IgD-negative memory B cell (primary cell): ENCODE results near the gene CCL7. TPM values are rescaled to one million over a fixed set of nuclear protein-coding genes. Genes with fewer than 3 reads are reported as not detected.
"Not testable (repeated sequence)": the region's sequence is repeated elsewhere in the genome, so short reads cannot be mapped to it uniquely, and the experiment has no call there.

Source experiments
- H3K27ac Mint-ChIP-seq, 3 donors: one replicate each; pipeline ENCODE4 v1.8.0; 2020 to 2022; ENCODE audit warnings: mild to moderate bottlenecking in 3 of 3, mixed read lengths in 3 of 3, moderate library complexity in 1 of 3
- H3K27me3 Mint-ChIP-seq: one replicate; pipeline ENCODE4 v1.8.0; 2021; ENCODE audit warnings: mixed read lengths
- H3K36me3 Mint-ChIP-seq: one replicate; pipeline ENCODE4 v1.8.0; 2020; ENCODE audit warnings: mild to moderate bottlenecking, mixed read lengths
- H3K4me1 Mint-ChIP-seq, 3 donors: one replicate each; pipeline ENCODE4 v1.8.0; 2020 to 2022; ENCODE audit warnings: mixed read lengths in 3 of 3, mild to moderate bottlenecking in 1 of 3
- H3K4me3 Mint-ChIP-seq, 4 donors: one replicate each; pipeline ENCODE4 v1.8.0; 2020 to 2022; ENCODE audit warnings: mild to moderate bottlenecking in 4 of 4, mixed read lengths in 4 of 4, moderate library complexity in 3 of 4
- H3K9me3 Mint-ChIP-seq, 3 donors: one replicate each; pipeline ENCODE4 v1.8.0; 2020 to 2021; ENCODE audit warnings: mixed read lengths in 3 of 3, mild to moderate bottlenecking in 1 of 3
- polyA plus RNA-seq: library from polyadenylated mRNA; unstranded; fragments of 300-500 nt; fragmentation: Illumina TruSeq; gene quantifications from one replicate; pipeline ENCODE4 v1.2.3, GENCODE V29; 2021

Gene CCL7
- polyA plus RNA-seq, result not detected

GRCh38 chr17:34269969-34270368 lies at the start of gene CCL7:
CCL7 (plus strand) TSS chr17:34270221; CDS start chr17:34270291, 70 bp downstream.
- Mint-ChIP-seq H3K4me1 (peaks cover 0 to 2% (median 0%) of the 10 kb centered on the region in 3 donors), H3K9me3 (no peaks in the 10 kb centered on the region)

DNA sequence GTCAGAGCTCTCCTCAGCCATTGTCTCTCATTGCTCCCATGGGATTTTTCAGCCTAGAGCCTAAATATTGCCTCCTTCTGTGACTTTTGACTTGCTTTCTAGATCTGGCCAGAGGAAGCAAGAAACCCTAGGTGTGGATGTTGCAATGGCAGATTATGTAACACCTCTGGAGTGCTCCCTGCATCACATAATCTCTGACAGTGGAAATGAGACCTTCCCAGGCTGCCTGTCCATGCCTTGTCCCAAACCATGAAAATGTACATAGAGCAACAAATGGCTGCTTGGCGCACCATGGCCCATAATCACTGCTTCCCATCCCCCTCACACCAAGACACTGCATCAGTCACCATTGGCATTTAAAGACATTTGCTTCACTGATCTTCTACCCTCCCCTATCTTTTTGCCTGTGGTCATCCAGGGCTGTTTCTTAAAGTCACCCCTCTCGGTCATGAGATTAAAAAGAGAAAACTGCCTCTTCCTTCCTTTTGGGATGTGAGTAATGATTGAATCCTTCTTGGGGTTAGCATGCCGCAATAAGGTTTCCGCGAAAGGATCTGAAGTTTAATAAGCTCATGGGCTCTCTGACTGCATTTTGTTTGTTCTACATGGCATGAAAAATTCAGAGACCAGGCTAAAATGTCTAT lies 49.1 kb upstream of the CCL7 start:
- Mint-ChIP-seq H3K4me1 (peaks cover 0 to 1% (median 0%) of the 10 kb centered on the region in 3 donors), H3K27me3 (peaks cover 29% of the 10 kb centered on the region), H3K36me3 (no peaks in the 10 kb centered on the region), H3K27ac (no peak overlapping the region), H3K4me3 (no peak overlapping the region), H3K9me3 (peaks cover 1 to 10% (median 2%) of the 10 kb centered on the region in 3 donors)

More at GRCh38 chr17:34269969-34270368, at the start of gene CCL7:
- Mint-ChIP-seq H3K27ac (no peak within 1 kb of the TSS), H3K4me3 (no peak within 1 kb of the TSS), H3K27me3 (peaks cover 13% of the 10 kb centered on the region), H3K36me3 (no peaks in the 10 kb centered on the region)

DNA sequence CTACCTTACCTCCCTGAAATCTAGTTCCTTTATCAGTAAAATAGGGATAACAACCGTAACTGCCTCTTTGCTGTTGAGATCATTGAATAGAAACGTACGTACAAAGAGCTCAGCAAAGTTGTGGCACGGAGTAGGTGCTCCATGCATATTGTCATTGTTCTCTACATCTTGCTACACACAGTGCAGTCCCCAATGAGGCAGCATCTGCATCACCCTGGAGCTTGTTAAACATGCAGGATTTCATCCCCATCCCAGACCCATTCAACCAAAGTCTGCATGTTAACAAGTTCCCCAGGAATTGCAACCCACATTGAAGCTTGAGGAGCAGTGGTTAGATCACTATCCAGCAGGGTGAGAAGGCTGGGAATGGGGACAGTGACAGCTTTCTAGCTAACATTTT lies 48.6 kb upstream of the CCL7 start:
- H3K27me3 Mint-ChIP-seq, result peaks cover 26% of the 10 kb centered on the region
- H3K9me3 Mint-ChIP-seq, result peaks cover 1 to 6% (median 2%) of the 10 kb centered on the region in 3 donors
- peaks cover 0 to 1% (median 0%) of the 10 kb centered on the region in 3 donors for H3K4me1 Mint-ChIP-seq
- no peak overlapping the region for H3K27ac Mint-ChIP-seq
- H3K36me3 Mint-ChIP-seq, result no peaks in the 10 kb centered on the region
- H3K4me3 Mint-ChIP-seq, result no peak overlapping the region

- Mint-ChIP-seq H3K27me3 (peaks cover 28% of the 10 kb centered on the region), H3K4me3 (no peak overlapping the region), H3K4me1 (peaks cover 0 to 1% (median 0%) of the 10 kb centered on the region in 3 donors), H3K9me3 (peaks cover 2 to 6% (median 2%) of the 10 kb centered on the region in 3 donors), H3K36me3 (no peaks in the 10 kb centered on the region), H3K27ac (no peak overlapping the region)
Observed at GRCh38 chr17:34222722-34223497, 47.1 kb upstream of the CCL7 start.

DNA sequence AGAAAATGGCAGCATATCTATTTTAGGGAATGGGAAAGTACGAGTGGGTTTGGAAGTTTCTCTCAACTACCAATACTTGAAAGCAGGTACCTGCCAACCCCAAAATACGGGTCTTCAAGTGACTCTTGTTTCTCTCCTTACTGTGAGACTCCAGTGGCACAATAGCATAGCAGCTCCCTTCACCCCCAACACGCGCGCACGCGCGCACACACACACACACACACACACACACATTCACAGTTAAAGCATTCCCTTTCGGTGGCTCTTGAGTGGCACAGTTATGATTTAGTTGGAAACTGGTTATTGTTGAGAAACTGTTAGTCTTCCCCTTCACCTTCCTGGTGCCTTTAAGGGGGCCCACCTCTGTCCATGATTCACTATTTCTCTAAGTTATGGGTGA lies 45.0 kb upstream of the CCL7 start:
- peaks cover 35% of the 10 kb centered on the region for H3K27me3 Mint-ChIP-seq
- no peaks in the 10 kb centered on the region for H3K36me3 Mint-ChIP-seq
- H3K4me3 Mint-ChIP-seq, result no peak overlapping the region
- peaks cover 0 to 11% (median 5%) of the 10 kb centered on the region in 3 donors for H3K9me3 Mint-ChIP-seq
- no peaks in the 10 kb centered on the region for H3K4me1 Mint-ChIP-seq
- no peak overlapping the region for H3K27ac Mint-ChIP-seq

- peaks cover 0 to 18% (median 5%) of the 10 kb centered on the region in 3 donors for H3K9me3 Mint-ChIP-seq
- H3K4me3 Mint-ChIP-seq, result no peak overlapping the region
- no peaks in the 10 kb centered on the region for H3K36me3 Mint-ChIP-seq
- peaks cover 33% of the 10 kb centered on the region for H3K27me3 Mint-ChIP-seq
- no peaks in the 10 kb centered on the region for H3K4me1 Mint-ChIP-seq
- no peak overlapping the region for H3K27ac Mint-ChIP-seq
Observed at GRCh38 chr17:34226011-34226743, 43.8 kb upstream of the CCL7 start.

DNA sequence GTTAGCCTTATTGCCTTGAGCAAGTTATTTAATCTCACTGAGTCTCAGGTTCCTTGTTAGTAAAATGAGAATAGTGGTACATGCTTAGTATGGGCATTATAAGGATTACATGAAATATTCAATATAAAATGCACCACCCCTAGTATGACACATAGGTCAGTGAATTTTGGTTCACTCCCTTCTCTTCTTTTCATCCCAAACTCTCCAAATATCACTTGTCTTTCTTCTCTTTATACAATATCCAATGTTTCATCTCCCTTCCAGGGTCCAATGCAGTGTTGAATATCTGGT lies 43.3 kb upstream of the CCL7 start:
- no peaks in the 10 kb centered on the region for H3K36me3 Mint-ChIP-seq
- no peak overlapping the region for H3K27ac Mint-ChIP-seq
- peaks cover 30% of the 10 kb centered on the region for H3K27me3 Mint-ChIP-seq
- H3K4me1 Mint-ChIP-seq, result no peaks in the 10 kb centered on the region
- H3K9me3 Mint-ChIP-seq, result peaks cover 0 to 18% (median 5%) of the 10 kb centered on the region in 3 donors
- no peak overlapping the region for H3K4me3 Mint-ChIP-seq

GRCh38 chr17:34227293-34227692 lies 42.7 kb upstream of the CCL7 start:
- H3K4me3 Mint-ChIP-seq, H3K27ac Mint-ChIP-seq, H3K36me3 Mint-ChIP-seq, H3K4me1 Mint-ChIP-seq: not testable (repeated sequence)
- peaks cover 0 to 18% (median 5%) of the 10 kb centered on the region in 3 donors for H3K9me3 Mint-ChIP-seq
- peaks cover 24% of the 10 kb centered on the region for H3K27me3 Mint-ChIP-seq

DNA sequence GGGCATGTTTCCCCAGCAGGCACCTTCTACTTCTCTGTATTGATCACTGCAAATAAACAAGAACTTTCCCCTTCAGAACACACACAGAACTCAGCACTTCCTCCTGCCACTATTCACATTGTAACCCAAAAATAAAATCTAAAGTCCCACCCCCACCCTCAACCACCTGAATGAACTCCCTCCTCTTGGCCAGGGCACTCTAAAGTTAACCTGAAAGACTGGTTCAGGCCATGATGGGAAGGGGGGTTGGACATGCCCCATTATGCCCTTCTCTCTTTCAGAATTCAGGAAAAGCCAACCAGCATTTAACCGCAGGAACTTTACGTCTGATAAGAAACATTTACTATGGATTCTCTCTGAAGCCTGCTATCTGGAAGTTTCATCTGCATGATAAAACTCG lies 42.3 kb upstream of the CCL7 start:
- H3K27ac Mint-ChIP-seq, result no peak overlapping the region
- H3K27me3 Mint-ChIP-seq, result peaks cover 23% of the 10 kb centered on the region
- H3K4me1 Mint-ChIP-seq, result no peaks in the 10 kb centered on the region
- no peak overlapping the region for H3K4me3 Mint-ChIP-seq
- peaks cover 0 to 18% (median 5%) of the 10 kb centered on the region in 3 donors for H3K9me3 Mint-ChIP-seq
- H3K36me3 Mint-ChIP-seq, result no peaks in the 10 kb centered on the region

- Mint-ChIP-seq H3K36me3 (no peaks in the 10 kb centered on the region), H3K4me3 (no peak overlapping the region), H3K27me3 (peaks cover 24% of the 10 kb centered on the region), H3K27ac (no peak overlapping the region), H3K9me3 (peaks cover 0 to 18% (median 5%) of the 10 kb centered on the region in 3 donors), H3K4me1 (no peaks in the 10 kb centered on the region)
Observed at GRCh38 chr17:34228781-34229180, 41.2 kb upstream of the CCL7 start.

GRCh38 chr17:34230342-34230741 lies 39.7 kb upstream of the CCL7 start:
- peaks cover 0 to 18% (median 4%) of the 10 kb centered on the region in 3 donors for H3K9me3 Mint-ChIP-seq
- no peaks in the 10 kb centered on the region for H3K4me1 Mint-ChIP-seq
- H3K4me3 Mint-ChIP-seq, result no peak overlapping the region
- peaks cover 23% of the 10 kb centered on the region for H3K27me3 Mint-ChIP-seq
- H3K27ac Mint-ChIP-seq, result no peak overlapping the region
- H3K36me3 Mint-ChIP-seq, result no peaks in the 10 kb centered on the region

DNA sequence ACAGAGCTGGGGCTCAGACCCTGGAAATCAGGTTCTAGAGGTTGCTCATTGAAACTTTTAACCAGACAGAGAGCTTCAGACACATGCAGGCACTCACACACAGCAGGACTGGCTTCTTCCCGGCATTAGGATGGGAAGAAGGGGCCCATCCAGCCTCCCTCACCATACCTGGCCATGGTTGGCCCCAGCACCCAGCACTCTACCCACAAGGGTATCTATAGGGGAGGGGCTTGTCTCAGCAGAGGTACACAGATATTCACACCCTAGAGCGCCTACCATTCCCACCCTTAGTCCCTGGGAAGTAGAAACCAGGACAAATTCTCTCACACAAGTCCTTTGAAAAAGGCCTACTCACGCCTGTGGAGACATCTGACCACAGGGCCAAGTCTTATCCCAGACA lies 35.4 kb upstream of the CCL7 start:
- Mint-ChIP-seq H3K27me3 (peaks cover 6% of the 10 kb centered on the region), H3K9me3 (peaks cover 0 to 9% (median 0%) of the 10 kb centered on the region in 3 donors), H3K4me1 (peaks cover 0 to 1% (median 0%) of the 10 kb centered on the region in 3 donors), H3K27ac (no peak overlapping the region), H3K36me3 (no peaks in the 10 kb centered on the region), H3K4me3 (no peak overlapping the region)

GRCh38 chr17:34235389-34236028 lies 34.5 kb upstream of the CCL7 start:
- Mint-ChIP-seq H3K9me3 (peaks cover 0 to 4% (median 0%) of the 10 kb centered on the region in 3 donors), H3K36me3 (no peaks in the 10 kb centered on the region), H3K27me3 (peaks cover 5% of the 10 kb centered on the region), H3K4me1 (peaks cover 0 to 1% (median 0%) of the 10 kb centered on the region in 3 donors), H3K4me3 (no peak overlapping the region), H3K27ac (no peak overlapping the region)

GRCh38 chr17:34236281-34236892 lies 33.6 kb upstream of the CCL7 start:
- Mint-ChIP-seq H3K27me3 (peaks cover 5% of the 10 kb centered on the region), H3K27ac (no peak overlapping the region), H3K36me3 (no peaks in the 10 kb centered on the region), H3K4me1 (peaks cover 0 to 1% (median 0%) of the 10 kb centered on the region in 3 donors), H3K4me3 (no peak overlapping the region), H3K9me3 (no peaks in the 10 kb centered on the region)
